GM04503 (cell line): Measurements from ENCODE around the gene BCL10.

ENCODE experiments used
- DNase-seq: peaks from one replicate; pipeline ENCODE4 v3.0.0-alpha.2; 2012; ENCODE audit warnings: low read depth

BCL10 gene

DNA sequence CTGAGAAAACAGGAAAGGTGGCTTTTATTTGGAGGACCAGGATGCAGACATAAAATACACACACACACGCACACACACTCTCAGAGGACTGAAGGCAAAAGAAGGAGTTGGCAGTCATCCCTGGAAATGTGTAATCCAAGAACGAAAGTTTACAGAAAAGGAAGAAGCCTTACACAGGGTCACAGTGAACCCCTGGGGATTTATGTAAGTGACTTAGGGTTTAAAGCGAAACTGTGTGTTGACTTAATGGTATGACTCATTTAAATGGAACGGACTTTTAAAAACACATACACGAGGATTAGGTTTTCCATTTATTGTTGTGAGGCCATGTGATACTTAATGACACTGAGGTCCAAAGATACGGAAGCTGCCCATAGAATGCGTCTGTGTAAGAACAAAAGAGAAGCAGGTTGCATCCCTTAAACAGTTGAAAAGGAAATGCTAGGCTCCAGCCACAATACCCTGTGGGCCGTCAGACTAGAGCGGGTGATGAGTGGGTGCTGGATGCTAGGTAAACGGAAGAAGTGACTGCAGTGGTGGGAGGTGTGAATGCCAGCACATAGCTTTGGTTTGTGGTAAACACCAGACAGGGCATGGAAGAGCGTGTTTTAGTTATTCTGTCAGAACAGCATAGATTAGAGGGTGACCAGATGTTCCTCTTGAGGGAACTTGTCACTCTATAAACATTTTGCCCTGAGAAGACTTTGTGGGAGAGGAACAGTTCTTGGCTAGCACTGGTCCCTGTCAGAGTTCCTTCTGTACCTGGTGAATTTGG is 21.6 kb upstream of the BCL10 start:
- peak; percentile 97 for DNase-seq

GRCh38 chr1:85297538-85297854 is 21.1 kb upstream of the BCL10 start:
- no peak for DNase-seq

- no peak for DNase-seq
These were observed 20.5 kb upstream of the BCL10 start for GRCh38 chr1:85296980-85297379.

- DNase-seq: no peak
These were observed 19.2 kb upstream of the BCL10 start for GRCh38 chr1:85295654-85296053.

DNA sequence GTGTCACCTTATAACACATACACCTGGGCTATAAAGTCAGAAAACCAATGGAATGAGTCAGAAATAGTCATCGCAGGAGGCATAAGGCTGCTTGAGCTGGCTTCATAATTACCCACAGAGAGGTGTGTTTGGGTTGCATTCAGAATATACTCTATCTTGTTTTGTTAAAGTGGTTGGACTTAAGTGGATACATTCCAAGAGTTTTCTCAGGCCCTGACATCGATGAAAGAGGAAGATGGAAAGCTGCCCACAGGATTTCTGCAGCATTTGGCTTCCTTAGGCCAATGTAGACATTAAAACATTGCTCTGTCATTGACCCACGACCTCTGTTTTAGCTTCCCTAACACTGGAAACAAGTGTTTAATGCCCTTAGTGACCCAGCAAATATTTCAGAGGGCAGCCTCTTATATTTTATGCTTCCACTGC is 18.6 kb upstream of the BCL10 start:
- DNase-seq: no peak

DNA sequence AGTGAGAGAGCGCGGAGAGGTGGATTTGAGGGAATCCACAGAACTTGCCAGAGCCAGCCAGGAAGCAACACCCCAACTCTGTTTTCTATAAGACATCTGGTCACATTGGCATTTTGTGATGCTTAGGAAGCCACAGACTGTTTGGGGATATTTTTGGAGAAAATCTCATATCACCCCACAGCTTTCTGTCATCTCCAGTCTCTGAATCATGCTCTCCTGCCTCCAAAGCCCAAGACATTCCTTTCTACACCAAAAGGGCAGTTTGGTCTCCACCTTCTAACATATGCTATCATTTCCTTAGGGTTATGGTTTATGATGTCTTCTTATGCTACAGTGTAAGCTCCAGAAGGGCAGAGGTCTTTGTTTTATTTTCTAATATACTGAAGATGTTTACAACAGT is 14.4 kb upstream of the BCL10 start:
- no peak for DNase-seq

GRCh38 chr1:85289848-85290335 is 13.5 kb upstream of the BCL10 start:
- no peak for DNase-seq

DNA sequence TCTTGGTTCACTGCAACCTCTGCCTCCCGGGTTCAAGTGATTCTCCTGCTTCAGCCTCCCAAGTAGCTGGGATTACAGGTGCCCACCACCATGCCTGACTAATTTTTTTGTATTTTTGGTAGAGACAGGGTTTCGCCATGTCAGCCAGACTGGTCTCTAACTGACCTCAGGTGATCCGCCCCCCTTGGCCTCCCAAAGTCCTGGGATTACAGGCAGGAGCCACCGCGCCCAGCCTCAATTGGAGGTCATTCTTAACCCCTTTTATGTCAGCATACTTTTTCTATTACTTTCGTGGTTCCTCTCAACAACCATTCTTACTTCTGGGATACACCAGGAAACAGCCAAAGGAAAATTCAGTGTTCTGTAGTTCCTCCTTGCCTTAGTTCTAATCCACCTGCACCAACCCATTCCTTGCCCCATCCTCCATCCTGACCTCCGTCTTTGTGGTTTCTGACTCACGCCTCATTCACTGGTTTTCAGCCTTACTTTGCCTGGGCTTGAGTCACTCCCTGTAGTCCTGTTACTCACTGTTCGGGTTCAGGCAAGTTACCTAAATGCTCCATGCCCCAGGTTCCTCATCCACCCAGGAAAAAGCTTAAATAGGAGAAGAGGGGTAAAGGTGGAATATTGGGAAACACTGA is 12.9 kb upstream of the BCL10 start:
- DNase-seq: peak; percentile 68

GRCh38 chr1:85284202-85284601 is 7.8 kb upstream of the BCL10 start:
- no peak for DNase-seq

DNA sequence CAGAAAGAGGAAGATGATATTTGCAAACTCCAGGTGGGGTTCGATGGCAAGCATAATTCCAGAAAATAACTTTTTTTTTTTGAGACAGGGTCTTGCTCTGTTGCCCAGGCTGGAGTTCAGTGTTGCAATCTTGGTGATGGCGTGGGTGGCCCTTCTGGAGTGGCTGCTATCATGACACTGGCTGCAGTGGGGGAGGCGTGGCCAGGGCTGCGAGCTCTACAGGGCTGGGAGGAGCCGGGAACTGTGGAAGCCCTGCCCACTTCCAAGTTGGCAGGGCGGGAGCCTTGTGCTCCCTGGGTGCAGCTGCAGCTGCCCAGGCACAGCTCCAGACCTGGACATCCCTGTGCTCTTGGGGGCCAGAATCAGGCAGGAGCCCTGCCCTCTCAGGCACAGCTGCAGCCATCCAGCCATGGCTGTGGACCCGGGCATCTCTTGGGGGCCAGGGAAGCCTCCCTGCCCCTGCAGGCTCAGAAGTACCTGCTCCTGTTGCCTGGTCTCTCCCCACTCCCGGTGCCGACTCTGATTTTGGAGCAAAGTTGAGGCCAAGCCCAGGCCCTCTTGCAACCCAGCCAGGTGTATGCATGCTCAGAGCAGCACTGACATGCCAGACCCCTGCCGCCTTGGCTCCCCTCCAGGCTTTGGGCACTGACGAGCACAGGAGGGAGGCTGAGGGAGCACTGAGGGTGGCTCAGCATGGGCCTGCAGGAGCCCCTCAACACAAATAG is 7.2 kb upstream of the BCL10 start:
- DNase-seq: no peak

DNA sequence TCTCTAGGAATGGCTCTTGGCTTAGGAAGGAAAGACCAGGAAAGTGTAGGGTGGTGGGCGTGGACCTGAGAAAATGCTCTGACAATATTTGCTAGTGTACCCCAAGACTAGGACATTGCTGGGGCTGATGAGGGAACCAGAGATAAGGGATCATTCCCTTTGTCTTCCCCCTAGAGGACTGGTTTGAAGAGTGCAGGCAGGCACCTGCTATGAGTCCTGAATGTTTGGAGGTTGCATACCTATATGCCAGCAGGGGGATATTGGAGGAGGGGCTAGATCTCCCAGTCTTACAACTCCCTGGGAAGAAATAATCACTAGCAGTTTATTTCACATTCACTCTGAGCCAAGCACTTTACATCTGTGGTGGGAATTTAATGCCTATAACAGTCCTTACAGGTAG is 6.0 kb upstream of the BCL10 start:
- DNase-seq: no peak

DNA sequence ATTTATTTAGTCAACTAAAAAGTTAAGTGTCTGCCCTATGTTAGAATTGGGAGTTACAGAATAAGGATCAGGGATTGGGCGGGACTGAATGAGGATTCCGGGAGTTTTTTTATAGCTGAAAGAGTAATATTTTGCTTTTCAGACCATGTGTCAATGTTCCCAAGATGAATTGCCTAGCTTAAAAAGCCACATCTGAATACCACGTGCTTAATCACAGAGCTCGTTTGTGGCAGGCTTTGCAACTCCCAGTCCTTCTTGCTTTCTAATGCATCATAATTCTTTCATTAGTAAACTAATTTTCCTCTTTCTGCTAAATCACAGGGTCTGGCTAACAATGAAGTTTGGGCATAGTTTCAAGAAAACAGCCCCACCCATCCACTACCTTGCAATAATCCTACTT is 4.2 kb upstream of the BCL10 start:
- no peak for DNase-seq

DNA sequence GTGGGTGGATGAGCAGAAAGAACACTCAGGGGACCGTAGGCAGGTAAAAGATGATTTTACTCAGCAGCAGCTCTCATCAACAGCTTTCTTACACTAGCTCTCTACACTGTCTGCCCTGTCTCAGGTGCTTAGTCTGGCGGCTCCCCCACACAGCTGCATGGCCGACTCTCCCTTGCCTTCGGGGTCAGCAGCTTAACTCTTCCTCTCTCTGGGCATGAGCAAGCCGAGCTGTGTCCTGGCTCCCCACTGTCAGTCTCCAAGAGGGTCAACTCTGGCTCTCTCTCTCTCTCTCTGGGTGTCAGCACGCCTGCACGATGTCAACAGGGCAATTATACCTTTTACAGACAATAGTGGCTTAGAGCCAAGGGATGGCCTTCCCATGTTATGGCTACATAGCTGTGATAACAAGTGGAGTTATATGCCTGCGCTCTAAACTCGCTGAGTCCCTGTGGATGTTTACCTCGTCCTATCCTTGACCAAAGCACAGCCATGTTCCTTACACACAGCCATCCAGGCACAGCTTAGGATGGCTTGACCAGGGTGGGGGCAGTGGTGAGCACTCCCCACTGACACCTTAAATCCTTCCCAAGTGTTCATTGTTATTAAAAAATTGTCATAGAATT is 3.1 kb upstream of the BCL10 start:
- DNase-seq: no peak

GRCh38 chr1:85278853-85279314 is 2.5 kb upstream of the BCL10 start:
- DNase-seq: peak; percentile 81

DNA sequence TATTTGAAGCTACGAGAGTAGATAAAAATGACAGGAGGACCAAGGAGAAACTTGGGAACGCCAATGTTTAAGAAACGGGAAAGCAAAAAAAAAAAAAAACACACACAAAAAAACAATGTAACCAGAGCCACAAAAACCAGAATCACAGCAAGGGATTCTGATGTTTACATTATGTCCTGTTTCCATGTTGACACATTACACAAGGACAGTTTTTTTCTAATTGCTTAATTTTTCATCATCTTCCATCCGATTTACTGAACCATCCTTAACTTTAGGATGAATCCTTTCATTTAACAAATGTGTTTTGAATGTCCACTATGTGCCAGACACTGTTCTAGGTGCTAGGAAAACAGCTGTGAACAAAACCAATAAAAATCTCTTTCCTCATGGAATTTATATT is 1.4 kb upstream of the BCL10 start:
- DNase-seq: no peak

GRCh38 chr1:85276978-85277639 is 677 bp upstream of the BCL10 start:
- no peak for DNase-seq

GRCh38 chr1:85275701-85276214 is 674 bp downstream of the BCL10 start:
- DNase-seq: no peak

DNA sequence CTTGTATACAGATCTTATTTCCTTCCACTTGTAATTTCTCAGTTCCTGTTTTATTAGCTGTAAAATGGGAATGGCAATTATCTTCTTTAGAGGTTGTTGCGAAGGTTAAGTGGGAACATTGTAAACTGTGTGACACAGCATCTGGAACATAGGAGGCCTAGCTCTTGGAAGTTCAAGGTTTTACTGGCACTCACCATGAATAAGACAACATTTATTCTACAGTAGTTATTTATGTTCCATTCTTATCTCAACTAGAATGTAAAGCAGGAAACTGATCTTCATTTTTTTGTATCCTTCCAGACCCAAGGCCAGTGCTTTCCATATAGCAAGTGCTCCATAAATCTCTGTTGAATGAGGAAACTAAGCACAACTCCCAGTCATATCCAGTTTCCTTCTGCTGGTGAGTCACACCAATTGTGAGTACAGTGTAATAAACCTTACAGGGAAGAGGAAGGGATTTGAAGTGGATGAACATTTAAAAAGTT is 1.4 kb downstream of the BCL10 start:
- peak; percentile 55 for DNase-seq

DNA sequence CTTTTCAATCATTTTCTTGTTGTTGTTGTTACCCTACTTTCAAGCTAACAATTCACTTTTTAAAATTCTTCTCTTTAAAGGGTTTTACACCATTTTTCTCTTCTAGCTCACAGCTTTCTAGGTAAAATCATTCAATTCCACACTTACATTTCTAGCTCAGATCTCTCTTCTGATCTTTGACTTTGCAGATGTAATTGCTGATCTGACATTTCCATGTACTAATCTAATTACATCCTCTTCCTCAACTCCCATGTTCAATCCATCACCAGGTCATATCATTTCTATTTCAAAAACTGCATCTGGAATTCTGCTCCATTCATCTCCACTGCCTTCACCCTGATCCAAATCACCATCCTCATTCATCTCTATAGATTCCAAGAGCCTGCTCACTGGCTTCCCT is 3.0 kb downstream of the BCL10 start:
- no peak for DNase-seq

GRCh38 chr1:85268801-85269585 is 7.4 kb downstream of the BCL10 start:
- DNase-seq: no peak

GRCh38 chr1:85267313-85267712 is 9.1 kb downstream of the BCL10 start:
- no peak for DNase-seq
